ENCODE results near the gene TRMT2A. TPM values are rescaled to one million over a fixed set of nuclear protein-coding genes. Genes with fewer than 3 reads are reported as not detected.
A peak's percentile ranks its signal among the peaks of the same experiment; 100 is the strongest.

The TRMT2A gene
- total and polyA plus RNA-seq, 5 donors: 23.1 to 32.0 (median 28.0) TPM

GRCh38 chr22:20086763-20087162 lies 30.3 kb downstream of the TRMT2A start:
- Histone ChIP-seq H3K9me3 (ENCODE audit: control insufficient read depth, low read length) (no peaks in the 10 kb centered on the region), H3K4me3 (ENCODE audit: low read length) (no peak overlapping the region), H3K27ac (ENCODE audit: low read length) (no peak overlapping the region), H3K27me3 (ENCODE audit: control insufficient read depth, insufficient read depth) (no peaks in the 10 kb centered on the region), H3K4me1 (ENCODE audit: control insufficient read depth, insufficient read depth, low read length) (peaks cover 18% of the 10 kb centered on the region)
- DNase-seq: no peak
- intact Hi-C loops (cut with DNase I): no loop called here
- 97% methylated on average over 5 of the region's 5 CpGs for WGBS
- no peak for ATAC-seq

- no peak overlapping the region for H3K4me3 ChIP-seq (ENCODE audit: low read length)
- WGBS: 91% methylated on average over 24 of the region's 24 CpGs
- ATAC-seq (no peak), DNase-seq (no peak)
- intact Hi-C loops (cut with DNase I): no loop called here
- H3K27me3 ChIP-seq (ENCODE audit: control insufficient read depth, insufficient read depth): no peaks in the 10 kb centered on the region
- no peak overlapping the region for H3K27ac ChIP-seq (ENCODE audit: low read length)
- H3K4me1 ChIP-seq (ENCODE audit: control insufficient read depth, insufficient read depth, low read length): peaks cover 24% of the 10 kb centered on the region
- no peaks in the 10 kb centered on the region for H3K9me3 ChIP-seq (ENCODE audit: control insufficient read depth, low read length)
These were observed 30.9 kb downstream of the TRMT2A start for GRCh38 chr22:20086101-20086599.

DNA sequence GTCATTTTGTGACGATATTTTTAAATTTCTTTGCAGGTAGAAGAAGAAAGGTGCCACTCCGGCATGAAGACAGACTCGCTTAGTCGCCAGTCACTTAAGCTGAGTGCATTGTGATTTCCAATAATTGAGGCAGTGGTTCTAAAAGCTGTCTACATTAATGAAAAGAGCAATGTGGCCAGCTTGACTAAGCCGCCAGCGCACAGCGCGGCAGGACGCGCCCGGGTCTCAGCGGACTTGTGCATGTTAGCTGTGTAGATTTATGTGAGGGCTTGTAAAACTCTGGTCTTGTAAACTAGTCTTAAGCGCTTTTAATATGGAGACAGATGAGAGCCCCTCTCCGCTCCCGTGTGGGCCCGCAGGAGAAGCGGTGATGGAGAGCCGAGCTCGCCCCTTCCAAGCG lies 31.4 kb downstream of the TRMT2A start:
- no peak overlapping the region for H3K4me3 ChIP-seq (ENCODE audit: low read length)
- H3K27ac ChIP-seq (ENCODE audit: low read length): no peak overlapping the region
- 94% methylated on average over 20 of the region's 20 CpGs for WGBS
- no peaks in the 10 kb centered on the region for H3K27me3 ChIP-seq (ENCODE audit: control insufficient read depth, insufficient read depth)
- no peaks in the 10 kb centered on the region for H3K9me3 ChIP-seq (ENCODE audit: control insufficient read depth, low read length)
- intact Hi-C loops (cut with DNase I): no loop called here
- peaks cover 26% of the 10 kb centered on the region for H3K4me1 ChIP-seq (ENCODE audit: control insufficient read depth, insufficient read depth, low read length)
- DNase-seq (no peak), ATAC-seq (no peak)

GRCh38 chr22:20084547-20085413 lies 32.2 kb downstream of the TRMT2A start:
- intact Hi-C loops (cut with DNase I): loop anchor here in 1 of 4 donors (5.0 kb wide), 1 partner anchor 57 kb away; no protein-coding TSS in a partner anchor
- H3K9me3 ChIP-seq (ENCODE audit: control insufficient read depth, low read length): no peaks in the 10 kb centered on the region
- H3K4me3 ChIP-seq (ENCODE audit: low read length): no peak overlapping the region
- no peak for DNase-seq
- WGBS: 62% methylated on average over 23 of the region's 23 CpGs
- peaks cover 26% of the 10 kb centered on the region for H3K4me1 ChIP-seq (ENCODE audit: control insufficient read depth, insufficient read depth, low read length)
- ATAC-seq: no peak
- no peak overlapping the region for H3K27ac ChIP-seq (ENCODE audit: low read length)
- H3K27me3 ChIP-seq (ENCODE audit: control insufficient read depth, insufficient read depth): no peaks in the 10 kb centered on the region

DNA sequence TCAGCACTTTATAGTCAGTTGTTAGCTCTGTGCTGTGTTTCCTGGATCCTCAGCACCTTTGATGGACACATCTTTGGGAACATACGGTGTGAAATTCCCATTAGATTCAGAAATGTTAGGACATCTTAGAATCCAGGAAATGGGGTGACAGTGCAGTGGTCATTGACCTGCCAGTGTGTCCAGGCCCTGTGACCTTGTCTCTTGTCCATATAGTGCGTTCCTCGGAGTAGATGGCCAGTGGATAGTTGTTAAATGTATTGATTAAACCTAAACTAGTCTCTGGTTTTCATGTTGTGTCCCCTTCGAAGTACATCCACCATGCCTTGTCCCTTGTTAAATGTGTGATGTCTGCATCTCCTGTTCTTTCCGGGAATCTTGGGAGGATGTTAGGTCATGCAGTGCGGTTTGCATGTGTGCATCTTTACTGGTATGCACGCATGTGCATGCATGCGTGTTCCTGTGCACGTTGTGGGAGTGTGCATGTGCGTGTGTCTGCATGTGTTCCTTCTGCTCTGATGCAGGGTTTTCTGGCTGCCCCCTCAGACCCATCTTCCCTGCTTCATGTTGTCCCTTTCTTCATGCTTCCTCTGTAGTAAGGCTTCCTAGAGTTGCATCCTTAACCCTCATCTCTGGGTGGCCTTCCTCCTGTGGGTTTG lies 33.0 kb downstream of the TRMT2A start:
- 68% methylated on average over 10 of the region's 10 CpGs for WGBS
- Histone ChIP-seq H3K27ac (ENCODE audit: low read length) (no peak overlapping the region), H3K4me3 (ENCODE audit: low read length) (no peak overlapping the region), H3K27me3 (ENCODE audit: control insufficient read depth, insufficient read depth) (no peaks in the 10 kb centered on the region), H3K9me3 (ENCODE audit: control insufficient read depth, low read length) (no peaks in the 10 kb centered on the region), H3K4me1 (ENCODE audit: control insufficient read depth, insufficient read depth, low read length) (peaks cover 26% of the 10 kb centered on the region)
- DNase-seq (no peak), ATAC-seq (no peak)
- intact Hi-C loops (cut with DNase I): loop anchor here in 1 of 4 donors (5.0 kb wide), 1 partner anchor 57 kb away; no protein-coding TSS in a partner anchor

GRCh38 chr22:20083157-20083890 lies 33.7 kb downstream of the TRMT2A start:
- Histone ChIP-seq H3K4me1 (ENCODE audit: control insufficient read depth, insufficient read depth, low read length) (peaks cover 26% of the 10 kb centered on the region), H3K9me3 (ENCODE audit: control insufficient read depth, low read length) (no peaks in the 10 kb centered on the region), H3K27me3 (ENCODE audit: control insufficient read depth, insufficient read depth) (no peaks in the 10 kb centered on the region), H3K4me3 (ENCODE audit: low read length) (no peak overlapping the region), H3K27ac (ENCODE audit: low read length) (no peak overlapping the region)
- DNase-seq: no peak
- WGBS: 82% methylated on average over 10 of the region's 10 CpGs
- intact Hi-C loops (cut with DNase I): loop anchor here in 1 of 4 donors (5.0 kb wide), 1 partner anchor 56 kb away; no protein-coding TSS in a partner anchor
- ATAC-seq: no peak

DNA sequence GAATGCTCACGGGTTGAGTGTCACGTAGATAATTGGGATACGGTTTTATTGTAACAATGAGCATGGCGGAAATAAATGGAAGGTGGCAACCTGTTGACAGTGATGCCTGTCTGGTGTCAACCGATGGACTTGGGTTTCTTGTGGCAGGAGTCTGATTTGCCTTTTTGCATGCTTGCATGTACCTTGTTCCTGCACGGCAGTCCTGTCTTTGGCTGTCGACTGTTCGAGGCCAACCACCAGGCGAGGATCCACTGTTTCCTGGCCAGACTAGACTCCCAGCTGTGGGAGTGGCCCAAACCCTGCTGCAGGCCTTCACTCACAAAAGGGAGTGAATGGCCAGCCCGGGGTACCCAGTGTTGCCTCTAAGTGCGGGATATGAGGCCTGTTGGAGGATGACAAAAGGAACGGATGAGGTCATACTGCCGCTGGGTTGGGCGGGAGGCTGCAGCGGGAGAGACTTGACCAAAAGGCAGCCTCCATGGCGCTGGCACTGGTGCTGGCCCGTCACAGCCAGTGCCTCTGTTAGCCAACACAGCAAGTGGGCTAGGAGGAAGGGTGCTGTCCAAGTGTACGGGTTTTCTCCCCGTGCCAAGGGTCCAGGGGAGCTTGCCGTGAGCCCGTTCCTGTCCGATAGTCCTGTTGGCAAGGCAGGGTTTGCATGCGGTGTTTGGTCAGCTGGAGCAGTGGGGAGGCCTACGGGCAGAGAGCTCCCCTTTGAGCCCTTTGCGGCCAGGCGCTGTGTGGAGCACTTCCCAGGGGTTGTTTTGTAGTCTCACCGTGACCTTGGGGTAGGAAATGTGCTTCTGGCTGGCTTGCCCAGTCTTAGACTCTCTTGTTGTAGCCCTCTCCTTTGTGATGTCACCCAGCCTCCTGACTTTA lies 36.0 kb downstream of the TRMT2A start:
- peak overlapping the region; percentile 87 for H3K27ac ChIP-seq (ENCODE audit: low read length)
- ATAC-seq: peak in 1 of 2 donors; percentile 22
- H3K4me1 ChIP-seq (ENCODE audit: control insufficient read depth, insufficient read depth, low read length): peaks cover 26% of the 10 kb centered on the region
- no peaks in the 10 kb centered on the region for H3K27me3 ChIP-seq (ENCODE audit: control insufficient read depth, insufficient read depth)
- H3K9me3 ChIP-seq (ENCODE audit: control insufficient read depth, low read length): no peaks in the 10 kb centered on the region
- peak; percentile 56 to 80 (median 76) for DNase-seq
- peak overlapping the region; percentile 94 for H3K4me3 ChIP-seq (ENCODE audit: low read length)
- intact Hi-C loops (cut with DNase I): loop anchor here in 1 of 4 donors (5.0 kb wide), 1 partner anchor 54 kb away; no protein-coding TSS in a partner anchor
- WGBS: 11% methylated on average over 27 of the region's 27 CpGs

DNA sequence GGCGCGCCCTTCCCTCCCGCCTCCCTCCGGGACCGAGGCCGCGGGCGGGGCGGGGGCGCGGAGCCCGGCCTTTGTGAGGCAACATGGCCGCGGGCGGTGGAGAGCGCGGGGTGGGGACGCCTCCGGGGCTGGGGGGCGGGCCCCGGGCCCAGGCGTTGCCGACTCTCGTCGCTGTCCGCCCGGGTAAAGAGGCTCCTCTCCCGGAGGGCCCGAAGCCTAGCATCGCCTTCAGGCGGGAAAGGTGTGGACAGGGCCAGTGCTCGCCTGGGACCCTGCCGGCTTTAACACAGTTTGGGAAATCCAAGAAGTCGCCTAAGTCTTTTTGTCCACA lies 36.6 kb downstream of the TRMT2A start:
- Histone ChIP-seq H3K4me1 (ENCODE audit: control insufficient read depth, insufficient read depth, low read length) (peaks cover 26% of the 10 kb centered on the region), H3K27ac (ENCODE audit: low read length) (peak overlapping the region; percentile 87), H3K27me3 (ENCODE audit: control insufficient read depth, insufficient read depth) (no peaks in the 10 kb centered on the region), H3K4me3 (ENCODE audit: low read length) (peak overlapping the region; percentile 94), H3K9me3 (ENCODE audit: control insufficient read depth, low read length) (no peaks in the 10 kb centered on the region)
- ATAC-seq (peak; percentile 58 to 59), DNase-seq (peak; percentile 73 to 88 (median 86))
- WGBS: under 1% methylated on average over 33 of the region's 34 CpGs
- intact Hi-C loops (cut with DNase I): loop anchor here in 1 of 4 donors (5.0 kb wide), 1 partner anchor 53 kb away; no protein-coding TSS in a partner anchor

DNA sequence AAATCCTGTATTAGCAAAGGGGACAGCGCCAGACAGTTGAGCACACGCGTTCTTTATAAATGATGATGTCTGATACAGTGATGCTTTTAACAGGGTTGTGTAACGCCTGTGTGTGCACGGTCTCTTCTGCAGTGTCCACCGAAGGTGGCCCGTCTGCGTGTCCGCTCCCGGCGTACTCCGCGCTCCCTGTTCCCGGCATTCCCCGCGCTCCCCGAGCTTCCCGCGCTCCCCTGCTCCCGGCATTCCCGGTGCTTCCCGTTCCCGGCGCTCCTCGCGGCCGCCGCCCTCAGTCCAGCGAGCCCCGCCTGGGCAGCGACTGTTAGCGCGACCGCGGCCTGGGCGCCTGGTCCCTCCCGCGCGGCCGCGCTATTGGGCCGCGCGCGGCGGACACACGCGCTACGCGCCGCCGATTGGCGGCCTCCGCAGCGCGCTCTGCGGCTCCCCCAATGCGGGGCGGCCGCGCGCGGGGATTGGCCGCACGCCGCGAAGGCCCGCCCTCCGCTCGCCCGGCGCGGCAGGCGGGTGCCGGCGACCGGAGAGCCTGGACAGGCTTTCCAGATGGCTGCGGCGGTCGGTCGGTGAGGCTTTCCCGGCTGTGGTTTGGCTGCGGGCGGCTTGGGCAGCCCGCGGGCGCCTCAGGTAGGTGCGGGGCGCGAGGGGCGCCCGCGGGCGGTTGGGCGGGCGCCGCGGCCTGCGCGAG lies 37.1 kb downstream of the TRMT2A start, which contains the start of gene DGCR8:
TSS of gene DGCR8 (plus strand) at position 497 of the 700 bp plus-strand sequence. CDS start 5,723 bp downstream, outside the sequence.
- intact Hi-C loops (cut with DNase I): loop anchor here in 1 of 4 donors (5.0 kb wide), 1 partner anchor 53 kb away; no protein-coding TSS in a partner anchor
- Histone ChIP-seq H3K9me3 (ENCODE audit: control insufficient read depth, low read length) (no peaks in the 10 kb centered on the region), H3K4me3 (ENCODE audit: low read length) (peak within 1 kb of the TSS; percentile 94), H3K27ac (ENCODE audit: low read length) (peak within 1 kb of the TSS; percentile 87), H3K4me1 (ENCODE audit: control insufficient read depth, insufficient read depth, low read length) (peaks cover 24% of the 10 kb centered on the region), H3K27me3 (ENCODE audit: control insufficient read depth, insufficient read depth) (no peaks in the 10 kb centered on the region)
- peak; percentile 94 to 98 (median 98) for DNase-seq
- WGBS: under 1% methylated on average over 100 of the region's 100 CpGs
- peak; percentile 96 to 97 for ATAC-seq

Data from right cardiac atrium (tissue), 5 donors.